ENCODE measurements around the gene REPIN1. TPM values are rescaled to one million over a fixed set of nuclear protein-coding genes. Genes with fewer than 3 reads are reported as not detected.

The REPIN1 gene
- total RNA-seq, 1 experiment from 2014 or later = 106 TPM

DNA sequence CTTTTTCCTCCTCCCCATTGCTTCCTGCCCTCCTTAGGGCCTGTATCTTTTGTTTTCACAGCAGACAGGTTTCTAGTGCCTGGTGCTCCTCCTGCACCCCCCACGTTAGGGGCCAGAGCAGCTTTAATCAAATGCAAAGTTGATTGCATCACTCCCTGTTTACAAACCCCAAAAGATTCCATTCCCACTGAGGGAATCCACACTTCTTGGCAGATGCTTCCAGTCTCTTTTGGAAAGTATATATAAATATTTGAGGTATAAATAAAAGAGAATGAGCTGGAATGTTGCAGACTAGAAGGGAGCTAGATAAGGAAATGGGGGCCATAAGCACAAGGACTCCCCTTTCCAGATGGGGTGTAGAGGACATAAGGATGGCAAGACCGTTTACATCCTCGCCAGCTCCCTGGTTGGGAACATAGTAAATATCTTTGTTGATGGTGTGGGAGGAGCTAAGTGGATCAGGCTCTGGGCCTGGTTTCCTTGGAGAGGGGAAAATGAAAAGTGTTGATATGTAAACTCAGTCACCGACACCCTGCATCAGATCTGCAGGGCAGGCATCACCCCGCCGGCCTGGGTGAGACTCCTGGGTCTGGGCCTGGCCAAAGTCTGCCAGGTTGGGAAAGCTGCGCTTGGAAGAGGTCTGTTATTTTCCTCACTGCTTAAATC is 33.4 kb upstream of the REPIN1 start:
- Histone ChIP-seq H3K27ac (ENCODE audit: low read depth, low read length) (no peak overlapping the region), H3K4me1 (ENCODE audit: control insufficient read depth in 1 of 2, insufficient read depth in 2 of 2, low read length in 2 of 2) (no peaks in the 10 kb centered on the region), H3K9ac (ENCODE audit: low read length) (no peak overlapping the region), H3K4me2 (ENCODE audit: low read length) (no peak overlapping the region), H4K20me1 (ENCODE audit: insufficient read depth) (no peaks in the 10 kb centered on the region), H3K27me3 (ENCODE audit: insufficient read depth, low read length) (no peaks in the 10 kb centered on the region), H3K4me3 (replicated peaks in 1 of 2; ENCODE audit: low read depth in 1 of 2, low read length in 2 of 2) (no peak overlapping the region), H3K36me3 (ENCODE audit: control insufficient read depth in 1 of 2, insufficient read depth in 2 of 2, low read length in 2 of 2) (no peaks in the 10 kb centered on the region), H2AFZ (ENCODE audit: low read depth, low read length, poor library complexity, severe bottlenecking) (no peak overlapping the region), H3K9me3 (ENCODE audit: control insufficient read depth in 1 of 2, insufficient read depth in 1 of 2, low read depth in 1 of 2, low read length in 2 of 2) (no peaks in the 10 kb centered on the region), H3K79me2 (ENCODE audit: insufficient read depth, low read length) (no peaks in the 10 kb centered on the region), H3K9me2 (ENCODE audit: insufficient read depth) (no peaks in the 10 kb centered on the region)
- TF ChIP-seq, protein P1, sequence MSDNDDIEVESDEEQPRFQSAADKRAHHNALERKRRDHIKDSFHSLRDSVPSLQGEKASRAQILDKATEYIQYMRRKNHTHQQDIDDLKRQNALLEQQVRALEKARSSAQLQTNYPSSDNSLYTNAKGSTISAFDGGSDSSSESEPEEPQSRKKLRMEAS (IDR thresholded peaks at IDR 0.05) = no peak
- no peak for TF ChIP-seq CBX3 (IDR thresholded peaks at IDR 0.05; ENCODE audit: low read depth)
- TF ChIP-seq, protein P2, sequence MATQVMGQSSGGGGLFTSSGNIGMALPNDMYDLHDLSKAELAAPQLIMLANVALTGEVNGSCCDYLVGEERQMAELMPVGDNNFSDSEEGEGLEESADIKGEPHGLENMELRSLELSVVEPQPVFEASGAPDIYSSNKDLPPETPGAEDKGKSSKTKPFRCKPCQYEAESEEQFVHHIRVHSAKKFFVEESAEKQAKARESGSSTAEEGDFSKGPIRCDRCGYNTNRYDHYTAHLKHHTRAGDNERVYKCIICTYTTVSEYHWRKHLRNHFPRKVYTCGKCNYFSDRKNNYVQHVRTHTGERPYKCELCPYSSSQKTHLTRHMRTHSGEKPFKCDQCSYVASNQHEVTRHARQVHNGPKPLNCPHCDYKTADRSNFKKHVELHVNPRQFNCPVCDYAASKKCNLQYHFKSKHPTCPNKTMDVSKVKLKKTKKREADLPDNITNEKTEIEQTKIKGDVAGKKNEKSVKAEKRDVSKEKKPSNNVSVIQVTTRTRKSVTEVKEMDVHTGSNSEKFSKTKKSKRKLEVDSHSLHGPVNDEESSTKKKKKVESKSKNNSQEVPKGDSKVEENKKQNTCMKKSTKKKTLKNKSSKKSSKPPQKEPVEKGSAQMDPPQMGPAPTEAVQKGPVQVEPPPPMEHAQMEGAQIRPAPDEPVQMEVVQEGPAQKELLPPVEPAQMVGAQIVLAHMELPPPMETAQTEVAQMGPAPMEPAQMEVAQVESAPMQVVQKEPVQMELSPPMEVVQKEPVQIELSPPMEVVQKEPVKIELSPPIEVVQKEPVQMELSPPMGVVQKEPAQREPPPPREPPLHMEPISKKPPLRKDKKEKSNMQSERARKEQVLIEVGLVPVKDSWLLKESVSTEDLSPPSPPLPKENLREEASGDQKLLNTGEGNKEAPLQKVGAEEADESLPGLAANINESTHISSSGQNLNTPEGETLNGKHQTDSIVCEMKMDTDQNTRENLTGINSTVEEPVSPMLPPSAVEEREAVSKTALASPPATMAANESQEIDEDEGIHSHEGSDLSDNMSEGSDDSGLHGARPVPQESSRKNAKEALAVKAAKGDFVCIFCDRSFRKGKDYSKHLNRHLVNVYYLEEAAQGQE (IDR thresholded peaks at IDR 0.05; ENCODE audit: low read depth) = no peak
- TF ChIP-seq EZH2 (IDR thresholded peaks at IDR 0.05) = no peak
- no peak for TF ChIP-seq EGR1 (IDR thresholded peaks at IDR 0.05; ENCODE audit: low read depth)
- TF ChIP-seq FOSL1 (IDR thresholded peaks at IDR 0.05; ENCODE audit: low read depth) = no peak
- TF ChIP-seq CEBPB (IDR thresholded peaks at IDR 0.05; ENCODE audit: low read depth) = no peak
- TF ChIP-seq, protein P3, sequence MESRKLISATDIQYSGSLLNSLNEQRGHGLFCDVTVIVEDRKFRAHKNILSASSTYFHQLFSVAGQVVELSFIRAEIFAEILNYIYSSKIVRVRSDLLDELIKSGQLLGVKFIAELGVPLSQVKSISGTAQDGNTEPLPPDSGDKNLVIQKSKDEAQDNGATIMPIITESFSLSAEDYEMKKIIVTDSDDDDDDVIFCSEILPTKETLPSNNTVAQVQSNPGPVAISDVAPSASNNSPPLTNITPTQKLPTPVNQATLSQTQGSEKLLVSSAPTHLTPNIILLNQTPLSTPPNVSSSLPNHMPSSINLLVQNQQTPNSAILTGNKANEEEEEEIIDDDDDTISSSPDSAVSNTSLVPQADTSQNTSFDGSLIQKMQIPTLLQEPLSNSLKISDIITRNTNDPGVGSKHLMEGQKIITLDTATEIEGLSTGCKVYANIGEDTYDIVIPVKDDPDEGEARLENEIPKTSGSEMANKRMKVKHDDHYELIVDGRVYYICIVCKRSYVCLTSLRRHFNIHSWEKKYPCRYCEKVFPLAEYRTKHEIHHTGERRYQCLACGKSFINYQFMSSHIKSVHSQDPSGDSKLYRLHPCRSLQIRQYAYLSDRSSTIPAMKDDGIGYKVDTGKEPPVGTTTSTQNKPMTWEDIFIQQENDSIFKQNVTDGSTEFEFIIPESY (IDR thresholded peaks at IDR 0.05; ENCODE audit: extremely low read depth, insufficient replicate concordance, low read length) = no peak
- TF ChIP-seq EZH2phosphoT487 (IDR thresholded peaks at IDR 0.05; ENCODE audit: borderline replicate concordance) = no peak
- TF ChIP-seq ZFX (IDR thresholded peaks at IDR 0.05) = no peak
- TF ChIP-seq RAD21 (IDR thresholded peaks at IDR 0.05; ENCODE audit: low read depth) = no peak
- TF ChIP-seq CTCF (IDR thresholded peaks at IDR 0.05 in 2 of 3, conservative IDR thresholded peaks at IDR 0.05 in 1 of 3; ENCODE audit: borderline replicate concordance in 1 of 3, insufficient read depth in 1 of 3, low read depth in 2 of 3, low read length in 2 of 3) = no peak
- TF ChIP-seq POLR2A (IDR thresholded peaks at IDR 0.05; ENCODE audit: borderline replicate concordance, extremely low read depth, insufficient read depth, insufficient read length) = no peak
- no peak for TF ChIP-seq SRF (IDR thresholded peaks at IDR 0.05; ENCODE audit: low read depth)
- no peak for TF ChIP-seq POLR2AphosphoS5 (IDR thresholded peaks at IDR 0.05; ENCODE audit: low read depth, low read length)
- no peak for TF ChIP-seq ATF3 (IDR thresholded peaks at IDR 0.05)
- TF ChIP-seq YY1 (IDR thresholded peaks at IDR 0.05; ENCODE audit: extremely low read depth, insufficient replicate concordance, low read depth, low read length) = no peak
- CTCF ChIA-PET = no interaction called here
- ATAC-seq (no peak), DNase-seq (ENCODE audit: low read depth, low spot score) (no peak)
- RAD21 ChIA-PET (ENCODE audit: low non-redundant PET in 1 of 2, low total read pairs in 2 of 2, uncharacterized antibody in 2 of 2, unreplicated experiment in 2 of 2) = interaction anchor here in 1 of 2 experiments (0.6 kb wide), 1 partner anchor 27 kb away, joined by 3 read pairs; no protein-coding TSS in a partner anchor
- BruUV-seq (replicated peaks) = no TSS peak
- intact Hi-C loops (cut with micrococcal nuclease) = no loop called here
- POLR2A ChIA-PET = no interaction called here
